UCSD-AML1 (cell line): ENCODE measurements around the gene MET.
"Not testable (repeated sequence)": the region's sequence is repeated elsewhere in the genome, so short reads cannot be mapped to it uniquely, and the experiment has no call there.

Source experiments
- DNase-seq: peaks from one replicate; lab custom pipeline; 2025; ENCODE audit not compliant: unreplicated experiment; lab: John Stamatoyannopoulos, UW

MET gene

DNA sequence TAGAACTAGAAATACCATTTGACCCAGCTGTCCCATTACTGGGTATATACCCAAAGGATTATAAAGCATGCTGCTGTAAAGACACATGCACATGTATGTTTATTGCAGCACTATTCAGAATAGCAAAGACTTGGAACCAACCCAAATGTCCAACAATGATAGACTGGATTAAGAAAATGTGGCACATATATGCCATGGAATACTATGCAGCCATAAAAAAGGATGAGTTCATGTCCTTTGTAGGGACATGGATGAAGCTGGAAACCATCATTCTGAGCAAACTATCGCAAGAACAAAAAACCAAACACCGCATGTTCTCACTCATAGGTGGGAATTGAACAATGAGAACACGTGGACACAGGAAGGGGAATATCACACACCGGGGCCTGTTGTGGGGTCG, 74.4 kb downstream of the MET start:
- DNase-seq = not testable (repeated sequence)

DNA sequence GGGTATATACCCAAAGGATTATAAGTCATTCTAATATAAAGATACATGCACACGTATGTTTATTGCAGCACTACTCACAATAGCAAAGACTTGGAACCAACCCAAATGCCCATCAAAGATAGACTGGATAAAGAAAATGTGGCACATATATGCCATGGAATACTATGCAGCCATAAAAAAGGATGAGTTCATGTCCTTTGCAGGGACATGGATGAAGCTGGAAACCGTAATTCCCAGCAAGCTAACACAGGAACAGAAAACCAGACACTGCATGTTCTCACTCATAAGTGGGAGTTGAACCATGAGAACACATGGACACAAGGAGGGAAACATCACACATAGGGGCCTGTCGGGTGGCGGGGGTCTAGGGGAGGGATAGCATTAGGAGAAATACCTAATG, 79.1 kb downstream of the MET start:
- not testable (repeated sequence) for DNase-seq

DNA sequence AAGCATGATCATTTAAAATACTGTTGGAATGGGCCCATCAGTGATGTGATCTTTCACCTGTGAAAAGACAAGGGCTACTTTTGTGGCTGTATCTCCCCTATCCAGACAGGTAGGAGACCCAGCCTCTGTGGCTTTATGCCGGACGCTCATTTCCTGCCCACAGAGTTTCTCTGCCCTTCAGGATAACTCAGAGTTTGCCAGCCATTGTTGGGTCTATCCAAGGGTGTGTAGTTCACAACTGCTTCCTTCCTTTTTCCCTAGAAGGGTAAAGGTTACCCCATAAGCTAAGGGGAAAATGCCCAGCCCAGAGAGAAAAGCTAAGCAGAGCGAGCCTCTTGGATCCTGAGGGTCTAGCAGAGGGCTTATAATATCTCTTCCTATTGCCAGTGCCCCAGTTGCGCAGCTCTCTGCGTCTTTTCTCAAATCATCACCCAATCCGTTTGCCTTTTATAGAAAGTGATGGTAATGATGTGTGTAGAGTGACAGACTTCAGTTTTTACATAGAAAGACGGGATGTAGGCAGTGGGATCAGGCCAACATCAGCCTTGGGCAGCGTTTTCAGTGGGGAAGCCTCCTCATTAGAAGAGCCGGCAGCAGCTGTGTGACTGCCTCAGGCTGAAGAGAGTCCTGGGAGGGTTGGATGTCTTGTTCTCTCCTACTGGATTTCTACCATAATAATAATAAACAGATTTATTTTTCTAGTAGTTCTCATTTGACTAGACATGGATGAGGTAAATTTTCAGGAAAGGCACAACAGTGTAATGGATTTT, 80.5 kb downstream of the MET start:
- DNase-seq = no peak

DNA sequence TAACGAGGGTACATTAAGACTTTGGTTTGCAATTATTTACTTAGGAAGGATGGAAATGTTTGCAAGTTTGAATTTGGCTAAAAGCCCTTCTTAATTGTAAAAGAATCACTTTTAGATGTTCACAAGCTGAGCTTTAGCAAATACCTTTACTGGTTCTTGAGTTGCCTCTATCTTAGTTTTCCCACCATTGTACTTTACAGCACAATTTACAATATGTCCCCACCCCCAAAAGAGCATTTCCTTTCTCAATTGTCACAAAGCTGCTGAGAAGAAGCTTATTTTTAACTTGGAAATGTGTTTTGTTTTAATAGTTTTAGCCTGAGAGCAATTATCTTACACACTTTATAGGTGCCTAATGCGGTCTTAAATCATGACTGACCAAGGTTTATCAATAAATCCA, 81.1 kb downstream of the MET start:
- DNase-seq = no peak

DNA sequence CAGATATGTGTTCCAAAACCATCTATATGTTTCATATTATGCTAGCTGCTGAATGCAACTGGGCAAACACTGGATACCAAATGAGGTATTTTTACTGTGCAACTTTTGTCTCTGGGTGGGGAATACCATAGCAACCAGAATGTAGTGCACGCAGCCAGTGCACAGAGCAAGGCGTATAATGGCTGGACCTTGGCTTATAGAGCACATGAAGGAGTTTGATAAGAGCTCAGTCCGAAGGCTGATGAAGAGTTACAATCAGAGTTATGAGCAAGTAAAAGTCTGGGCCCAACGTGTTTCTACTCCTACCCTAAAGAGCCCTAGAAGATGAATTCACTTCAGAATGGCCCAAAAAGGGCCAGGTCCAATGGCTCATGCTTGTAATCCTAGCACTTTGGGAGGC, 82.2 kb downstream of the MET start:
- no peak for DNase-seq

DNA sequence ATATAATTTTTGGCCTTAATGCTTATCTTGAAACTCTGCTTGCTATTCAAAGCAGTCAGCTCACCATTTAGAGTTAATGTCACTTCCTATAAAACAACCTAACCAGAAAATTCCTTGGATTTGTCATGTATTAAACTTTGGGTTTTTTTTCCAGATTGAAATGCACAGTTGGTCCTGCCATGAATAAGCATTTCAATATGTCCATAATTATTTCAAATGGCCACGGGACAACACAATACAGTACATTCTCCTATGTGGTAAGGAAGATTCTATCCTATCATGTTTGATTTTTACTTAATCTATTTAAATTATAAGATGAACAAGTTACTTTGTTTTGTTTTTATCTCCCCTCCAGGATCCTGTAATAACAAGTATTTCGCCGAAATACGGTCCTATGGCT, 85.3 kb downstream of the MET start:
- DNase-seq = no peak

DNA sequence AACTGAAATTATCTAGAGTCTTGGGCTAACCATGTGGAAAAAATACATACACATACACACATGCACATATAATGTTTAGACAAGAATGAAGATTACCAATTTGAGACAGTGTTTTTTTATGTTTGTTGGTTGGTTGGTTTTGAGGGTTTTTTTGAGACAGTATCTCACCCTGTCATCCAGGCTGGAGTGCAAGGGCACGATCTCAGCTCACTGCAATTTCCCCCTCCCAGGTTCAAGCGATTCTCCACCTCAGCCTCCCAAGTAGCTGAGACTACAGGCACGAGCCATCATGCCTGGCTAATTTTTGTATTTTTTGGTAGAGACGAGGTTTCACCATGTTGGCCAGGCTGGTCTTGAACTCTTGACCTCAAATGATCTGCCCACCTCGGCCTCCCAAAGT, 87.6 kb downstream of the MET start:
- DNase-seq = not testable (repeated sequence)

DNA sequence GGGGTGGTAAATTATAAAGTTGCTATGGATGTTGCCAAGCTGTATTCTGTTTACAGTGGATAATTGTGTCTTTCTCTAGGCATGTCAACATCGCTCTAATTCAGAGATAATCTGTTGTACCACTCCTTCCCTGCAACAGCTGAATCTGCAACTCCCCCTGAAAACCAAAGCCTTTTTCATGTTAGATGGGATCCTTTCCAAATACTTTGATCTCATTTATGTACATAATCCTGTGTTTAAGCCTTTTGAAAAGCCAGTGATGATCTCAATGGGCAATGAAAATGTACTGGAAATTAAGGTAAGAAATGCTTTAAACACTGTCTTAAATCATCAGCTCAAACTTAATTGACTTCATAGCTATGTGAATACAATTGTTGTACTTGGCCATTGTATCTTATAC, 91.0 kb downstream of the MET start:
- DNase-seq = no peak

DNA sequence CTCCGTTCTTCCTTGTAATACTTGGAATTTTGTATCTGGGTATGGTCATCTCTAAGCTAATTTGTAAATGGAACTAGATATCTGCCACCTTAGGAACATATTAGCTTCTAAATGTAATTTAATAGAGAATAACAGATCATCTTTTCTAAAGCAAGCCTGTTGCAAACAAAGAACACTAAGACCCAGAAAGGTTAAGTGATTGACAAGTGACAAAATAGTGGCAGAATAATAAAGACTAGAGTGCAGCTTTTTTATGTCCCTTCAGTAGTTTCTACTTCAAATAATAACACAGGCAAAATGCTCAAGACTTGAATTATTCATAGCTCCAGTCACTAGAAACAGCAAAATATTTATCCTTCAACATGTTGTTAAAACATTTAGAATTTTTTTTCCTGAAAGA, 91.7 kb downstream of the MET start:
- DNase-seq = no peak

DNA sequence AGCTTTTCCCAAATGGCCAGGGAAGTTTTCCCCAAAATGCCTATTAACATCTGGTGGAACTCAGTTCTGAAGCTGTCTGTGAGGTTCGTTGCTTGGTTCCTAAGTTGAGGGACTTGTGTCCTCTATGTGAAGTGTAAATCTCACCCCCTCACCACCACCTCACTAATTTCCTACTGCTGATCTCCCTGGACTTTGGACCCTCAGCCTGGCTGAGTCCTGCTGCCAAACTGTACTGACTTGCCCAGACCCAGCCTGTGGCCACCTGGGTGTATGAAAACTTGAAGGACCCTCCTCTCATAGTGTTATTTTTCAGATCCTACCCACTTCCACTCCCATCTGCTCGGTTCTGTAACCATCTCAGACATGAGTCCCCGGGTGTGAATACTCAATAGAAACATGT, 94.9 kb downstream of the MET start:
- no peak for DNase-seq

DNA sequence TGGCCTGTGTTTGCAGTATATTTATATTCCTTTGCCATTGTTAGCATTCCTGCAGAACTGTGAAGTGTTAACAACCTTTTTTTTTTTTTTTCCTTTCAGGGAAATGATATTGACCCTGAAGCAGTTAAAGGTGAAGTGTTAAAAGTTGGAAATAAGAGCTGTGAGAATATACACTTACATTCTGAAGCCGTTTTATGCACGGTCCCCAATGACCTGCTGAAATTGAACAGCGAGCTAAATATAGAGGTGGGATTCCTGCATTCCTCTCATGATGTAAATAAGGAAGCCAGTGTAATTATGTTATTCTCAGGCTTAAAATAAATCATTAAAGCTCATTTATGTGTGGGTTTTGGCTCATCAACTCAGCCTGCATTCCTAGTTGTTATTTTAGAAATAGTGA, 97.5 kb downstream of the MET start:
- DNase-seq = no peak

DNA sequence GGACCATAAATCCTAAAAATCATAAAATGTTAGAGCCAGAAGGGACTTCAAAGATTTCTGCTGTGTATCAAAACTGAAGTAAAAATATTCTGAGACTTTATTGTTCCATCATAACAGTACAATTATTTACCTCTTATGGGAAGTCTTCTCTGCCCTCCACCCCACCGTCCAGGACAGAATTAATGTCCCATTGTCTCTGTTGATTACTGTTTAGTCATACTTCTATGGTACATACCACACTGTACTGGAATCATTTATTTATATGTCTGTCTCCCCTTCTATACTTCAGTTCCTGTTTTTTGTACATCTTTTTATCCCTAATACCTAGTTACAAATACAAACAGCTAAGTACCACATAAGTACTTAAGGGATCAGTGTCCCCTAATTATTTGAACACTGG, 98.9 kb downstream of the MET start:
- no peak for DNase-seq

DNA sequence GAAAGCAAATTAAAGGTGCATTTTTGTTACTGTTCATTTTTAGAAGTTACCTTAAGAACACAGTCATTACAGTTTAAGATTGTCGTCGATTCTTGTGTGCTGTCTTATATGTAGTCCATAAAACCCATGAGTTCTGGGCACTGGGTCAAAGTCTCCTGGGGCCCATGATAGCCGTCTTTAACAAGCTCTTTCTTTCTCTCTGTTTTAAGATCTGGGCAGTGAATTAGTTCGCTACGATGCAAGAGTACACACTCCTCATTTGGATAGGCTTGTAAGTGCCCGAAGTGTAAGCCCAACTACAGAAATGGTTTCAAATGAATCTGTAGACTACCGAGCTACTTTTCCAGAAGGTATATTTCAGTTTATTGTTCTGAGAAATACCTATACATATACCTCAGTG, 99.6 kb downstream of the MET start:
- no peak for DNase-seq

DNA sequence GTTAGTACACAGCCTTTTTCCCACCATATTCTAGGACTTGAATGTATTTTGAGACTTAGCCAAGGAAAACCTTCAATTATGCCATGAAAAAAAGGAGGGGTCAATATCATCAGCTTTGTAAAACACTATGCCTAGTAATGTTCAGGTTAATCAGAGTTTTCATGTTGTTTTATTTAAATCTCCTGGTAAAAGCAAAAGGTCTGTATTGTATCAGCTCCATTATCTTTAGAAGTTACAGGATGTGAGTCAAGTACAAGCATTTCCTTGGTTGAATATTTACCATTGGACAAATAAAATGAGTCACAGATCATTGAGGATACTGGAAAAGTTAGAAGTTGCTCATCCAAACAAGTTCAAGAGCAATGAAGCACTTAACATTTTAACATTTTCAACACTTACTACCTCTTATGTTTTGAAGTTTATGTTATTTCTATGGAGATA, 100.4 kb downstream of the MET start:
- no peak for DNase-seq

DNA sequence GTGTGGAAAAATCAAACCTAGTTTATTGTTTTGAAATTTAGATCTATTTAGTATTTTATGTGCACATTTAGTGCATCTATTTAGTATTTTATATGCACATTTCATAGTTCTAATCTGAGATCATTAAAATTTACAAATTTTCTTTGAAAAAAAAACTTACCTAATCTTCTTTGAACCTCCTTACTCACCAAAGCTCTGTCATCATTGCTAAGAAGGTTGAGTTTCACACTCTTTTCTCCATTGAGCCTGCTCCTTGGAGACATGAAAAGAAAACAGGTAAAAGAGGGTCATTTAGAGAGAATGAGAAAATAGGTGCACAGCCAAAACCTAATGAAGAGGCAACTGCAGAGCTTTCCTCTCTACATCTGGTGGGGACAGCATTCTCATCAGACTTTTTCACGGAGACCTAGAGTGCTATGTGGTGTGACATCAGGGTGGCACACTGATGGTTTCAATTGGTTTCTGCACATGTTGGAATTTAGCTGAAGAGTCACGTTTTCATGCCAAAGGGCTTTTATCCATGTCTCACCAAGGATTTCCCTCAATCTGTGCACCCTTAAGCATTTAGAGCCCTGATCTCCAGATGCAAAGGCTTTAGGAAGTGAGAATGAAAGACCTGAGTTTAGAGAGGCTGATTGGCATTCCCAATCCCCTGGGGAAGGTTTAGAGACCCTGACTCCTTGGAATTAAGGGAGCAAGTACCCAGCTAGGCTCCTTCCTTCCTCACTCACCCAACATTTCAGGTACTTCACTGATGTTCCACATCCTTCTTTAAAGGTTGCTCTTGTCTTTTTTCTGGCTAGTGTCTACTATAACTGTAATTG, 101.1 kb downstream of the MET start:
- DNase-seq = no peak

DNA sequence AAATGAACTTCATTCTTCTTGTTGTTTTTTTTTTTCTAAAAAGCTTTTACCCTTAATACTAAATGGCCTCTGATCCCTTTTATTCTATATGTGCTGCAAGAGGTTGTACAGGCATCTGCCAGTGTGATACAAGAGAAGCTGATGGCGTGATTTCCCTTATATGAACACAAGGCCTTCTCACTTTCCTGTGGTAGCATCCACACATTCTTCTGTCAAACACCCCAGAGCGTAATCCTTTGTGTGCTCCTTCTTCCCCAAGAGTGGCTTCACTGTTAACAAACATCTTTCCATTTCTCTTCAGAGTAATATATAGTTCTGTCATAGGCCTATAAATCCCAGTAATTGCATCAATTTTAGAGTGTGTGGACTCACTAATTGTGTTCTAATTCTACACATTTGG, 104.0 kb downstream of the MET start:
- DNase-seq = no peak

DNA sequence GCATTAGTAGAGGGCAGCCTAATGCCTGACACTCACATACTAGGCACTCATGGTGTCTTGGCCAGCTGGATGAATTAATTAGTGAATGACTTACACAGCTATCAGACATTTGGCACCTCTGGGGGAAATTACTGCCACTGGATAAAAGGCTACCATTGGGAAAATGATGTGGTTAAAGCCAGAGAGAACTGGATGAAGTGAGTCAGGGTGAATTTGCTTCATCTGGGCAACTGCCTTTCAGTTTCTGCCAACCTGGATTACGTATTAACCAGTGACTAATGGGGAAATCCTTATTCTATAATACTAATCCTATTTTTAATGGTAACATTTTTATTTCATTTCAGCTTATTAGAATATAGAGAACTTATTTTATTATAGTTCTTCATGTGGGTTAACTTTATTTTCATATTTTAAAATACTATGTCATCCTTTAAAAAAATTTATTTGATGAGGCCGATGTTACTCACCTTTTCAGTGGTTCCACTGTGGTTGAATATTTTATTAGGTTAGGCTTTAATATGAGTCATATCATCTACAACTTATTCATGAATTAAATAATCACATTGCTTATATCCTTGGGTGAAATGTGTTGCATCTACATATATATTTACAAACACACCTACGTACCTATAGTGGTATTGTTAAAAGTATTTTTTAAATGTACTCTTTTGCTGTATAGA, 104.8 kb downstream of the MET start:
- no peak for DNase-seq

DNA sequence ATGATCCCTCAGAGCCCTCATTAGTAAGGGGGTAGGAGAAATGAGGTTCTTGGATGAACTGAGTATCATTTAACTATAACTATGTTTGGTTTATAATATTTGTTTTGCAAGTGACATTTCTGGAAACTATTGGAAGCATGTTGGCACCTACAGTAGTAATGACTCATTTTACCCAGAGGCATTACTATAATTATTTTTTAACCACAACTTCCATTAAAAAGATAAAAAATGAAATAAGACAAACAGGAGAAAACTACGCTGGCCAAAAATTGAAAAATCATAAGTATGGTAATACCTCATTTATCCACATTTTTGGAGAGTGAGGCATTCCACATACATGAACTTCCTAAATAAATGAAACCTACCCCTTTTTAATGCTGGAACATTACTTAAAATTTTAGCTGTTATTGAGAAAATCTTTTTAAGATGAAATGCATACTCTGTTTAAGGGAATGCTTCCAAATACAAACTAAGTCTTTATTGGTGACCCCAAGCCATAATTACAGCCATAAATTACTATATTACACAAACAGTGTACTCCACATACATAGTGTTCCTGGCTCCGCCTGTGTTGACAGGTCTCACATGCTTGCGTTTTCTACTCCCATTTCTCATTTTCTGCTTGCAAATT, 105.8 kb downstream of the MET start:
- no peak for DNase-seq

DNA sequence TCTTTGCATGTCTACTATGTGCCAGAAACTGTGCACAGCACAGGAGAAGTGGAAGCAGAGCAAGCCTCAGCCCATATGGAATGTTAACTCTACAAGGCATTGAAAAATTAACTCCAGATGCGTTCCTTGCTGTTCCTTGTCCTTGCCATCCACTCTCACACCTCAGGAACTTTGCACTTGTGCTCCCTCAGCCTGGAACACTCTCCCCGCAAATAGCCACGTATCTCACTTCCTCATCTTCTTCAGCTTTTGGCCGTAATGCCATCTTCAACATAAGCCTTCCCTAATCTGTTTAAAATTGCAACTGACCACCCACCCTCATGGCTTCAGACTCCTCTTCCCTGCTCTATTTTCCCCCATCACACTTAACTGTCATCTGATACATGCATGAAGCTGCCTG, 107.2 kb downstream of the MET start:
- DNase-seq = no peak

DNA sequence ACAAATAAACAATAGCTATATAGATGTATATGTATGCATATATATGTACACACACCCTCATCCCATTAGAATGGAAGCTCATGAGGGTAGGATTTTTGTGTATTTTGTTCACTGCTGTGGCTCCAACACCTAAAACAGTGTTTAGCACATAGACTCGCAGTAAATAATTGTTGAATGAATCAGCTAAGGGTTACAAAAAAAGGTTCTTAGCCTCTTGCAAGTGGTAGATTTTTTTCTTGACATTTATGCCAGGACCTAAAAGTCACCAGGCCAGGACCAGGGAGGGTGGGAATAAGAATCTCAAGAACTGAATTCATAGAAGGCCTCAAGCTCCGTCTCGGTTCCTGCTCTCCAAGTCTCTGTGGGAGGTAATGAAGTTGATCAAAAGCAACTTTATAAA, 107.9 kb downstream of the MET start:
- DNase-seq = no peak

DNA sequence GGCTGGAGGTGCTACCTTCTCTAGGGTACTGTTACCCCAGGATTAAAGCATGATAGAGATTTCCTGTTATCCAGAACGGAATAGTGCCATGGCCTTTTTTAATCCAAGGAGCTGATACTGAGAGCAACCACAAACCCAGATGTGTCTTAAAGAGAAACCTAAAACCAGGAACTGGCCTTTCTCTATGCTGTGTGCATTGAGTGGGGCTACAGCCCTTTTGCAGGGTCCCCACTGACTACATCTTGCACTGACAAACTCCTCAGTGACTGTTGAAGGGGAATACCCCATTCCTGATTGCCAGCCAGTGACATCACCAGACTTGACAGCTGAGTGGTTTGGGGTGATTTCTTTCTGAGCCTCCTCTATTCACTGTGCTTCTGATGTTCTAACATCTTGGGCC, 108.5 kb downstream of the MET start:
- DNase-seq = no peak

DNA sequence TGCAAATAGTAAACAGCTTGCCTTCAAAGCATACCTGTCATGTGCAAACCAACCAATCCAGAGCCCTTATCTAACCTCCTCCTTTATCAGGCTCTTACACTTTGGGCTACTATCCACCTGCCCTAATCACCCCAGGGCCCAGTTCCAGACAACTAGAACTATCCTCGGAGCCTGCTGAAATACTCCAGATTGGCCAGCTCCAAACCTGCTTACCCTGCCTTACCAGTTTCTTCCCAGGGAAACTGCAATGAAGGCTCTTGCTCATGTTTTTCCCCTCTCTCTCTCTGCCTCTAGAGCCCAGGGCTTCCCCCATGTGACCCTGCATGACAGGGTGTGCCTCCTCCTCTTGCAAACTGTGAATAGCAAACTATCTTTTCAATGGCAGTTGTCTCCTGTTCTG, 109.0 kb downstream of the MET start:
- no peak for DNase-seq
